GM21515 (cell line): Measurements from ENCODE around the gene TTC34.

ENCODE experiments used
- ATAC-seq: cut with Tn5 transposase; IDR thresholded peaks from one replicate; pipeline ENCODE4 v1.9.1; 2021; ENCODE audit not compliant: unreplicated experiment

TTC34 gene

DNA sequence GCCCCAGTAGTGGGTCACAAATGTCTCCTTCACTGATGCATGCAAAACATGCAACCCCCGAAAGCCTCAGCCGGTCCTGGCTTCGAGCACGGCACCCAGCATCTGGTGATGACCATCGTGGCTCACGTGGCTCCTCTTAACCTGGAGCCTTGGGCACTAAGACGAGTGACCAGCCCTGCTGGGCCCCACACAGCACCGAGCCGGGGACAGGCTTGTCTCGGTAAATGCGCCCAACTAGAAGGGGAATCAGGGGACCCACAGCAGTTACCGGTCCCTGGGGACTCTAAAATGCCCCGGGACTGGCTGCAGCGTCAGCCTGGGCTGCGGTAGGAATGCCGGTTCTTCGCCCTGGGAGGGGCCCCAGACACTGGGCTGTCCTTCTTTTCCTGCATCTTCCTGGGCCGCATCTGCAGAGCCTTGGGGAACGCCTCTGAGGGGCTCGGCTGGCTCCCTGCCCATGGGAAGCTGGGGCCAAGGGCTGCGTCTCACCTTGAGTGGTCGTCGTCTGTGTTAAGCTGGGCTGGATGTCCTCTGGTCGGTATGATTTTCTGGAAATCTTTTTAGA is 13.1 kb upstream of the TTC34 start:
- ATAC-seq = no peak

DNA sequence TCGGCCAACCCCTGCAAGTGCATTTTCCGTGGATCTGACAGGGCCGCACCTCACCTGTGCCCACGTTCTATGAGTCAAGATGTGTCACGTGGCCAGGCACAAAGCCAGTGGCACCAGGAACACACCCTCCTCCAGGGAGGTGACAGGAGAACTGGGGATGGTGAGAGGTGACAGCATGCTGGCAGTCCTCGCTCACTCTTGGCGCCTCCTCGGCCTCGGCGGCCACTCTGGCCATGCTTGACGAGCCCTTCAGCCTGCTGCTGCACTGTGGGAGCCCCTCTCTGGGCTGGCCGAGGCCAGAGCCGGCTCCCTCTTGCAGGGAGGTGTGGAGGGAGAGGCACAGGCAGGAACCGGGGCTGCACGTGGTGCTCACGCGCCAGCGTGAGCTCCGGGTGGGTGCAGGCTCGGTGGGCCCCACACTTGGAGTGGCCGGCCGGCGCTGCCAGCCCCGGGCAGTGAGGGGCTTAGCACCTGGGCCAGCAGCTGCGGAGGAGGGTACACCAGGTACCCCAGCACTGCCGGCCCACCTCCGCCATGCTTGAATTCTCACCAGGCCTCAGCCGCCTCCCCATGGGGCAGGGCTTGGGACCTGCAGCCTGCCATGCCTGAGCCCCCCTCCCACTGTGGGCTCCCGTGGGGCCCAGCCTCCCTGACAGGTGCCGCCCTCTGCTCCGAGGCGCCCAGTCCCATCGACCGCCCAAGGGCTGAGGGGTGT is 11.6 kb upstream of the TTC34 start:
- no peak for ATAC-seq

DNA sequence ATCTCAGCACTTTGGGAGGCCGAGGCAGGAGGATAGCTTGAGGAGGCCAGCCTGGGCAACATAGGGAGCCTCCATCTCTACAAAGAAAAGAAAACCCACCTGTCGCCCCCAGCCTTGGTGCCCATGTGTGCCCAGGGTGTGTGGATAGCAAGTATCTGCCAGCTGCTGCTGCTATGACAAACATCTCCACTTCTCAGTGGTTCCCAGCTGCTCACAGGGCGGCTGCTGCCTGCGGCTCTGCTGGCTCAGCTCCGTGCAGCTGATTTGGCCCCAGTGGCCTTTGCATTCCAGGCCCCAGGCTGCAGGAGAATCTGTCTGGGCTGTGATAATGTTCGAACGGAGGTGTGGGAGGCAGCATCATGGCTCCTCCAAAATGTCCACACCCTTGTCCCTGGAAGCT is 10.6 kb upstream of the TTC34 start:
- no peak for ATAC-seq

DNA sequence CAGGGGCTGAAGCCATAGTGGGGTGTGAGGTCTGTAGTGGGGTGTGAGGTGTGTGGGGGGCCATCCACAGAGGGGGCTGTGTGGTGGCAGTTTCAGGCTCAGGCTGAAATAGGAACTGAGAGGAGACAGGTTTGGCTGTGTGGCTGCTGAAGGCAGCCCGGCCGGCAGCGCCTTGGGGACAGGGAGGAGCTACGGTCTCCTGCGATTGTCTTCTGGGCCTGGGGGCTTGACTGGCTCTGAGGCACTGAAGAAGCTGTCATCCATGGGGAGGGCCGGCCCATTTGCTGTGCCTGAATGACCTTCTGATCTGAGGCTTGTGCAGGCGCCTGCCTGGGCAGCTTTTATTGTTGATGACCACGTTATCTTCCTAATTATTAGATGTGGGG is 10.0 kb upstream of the TTC34 start:
- no peak for ATAC-seq

DNA sequence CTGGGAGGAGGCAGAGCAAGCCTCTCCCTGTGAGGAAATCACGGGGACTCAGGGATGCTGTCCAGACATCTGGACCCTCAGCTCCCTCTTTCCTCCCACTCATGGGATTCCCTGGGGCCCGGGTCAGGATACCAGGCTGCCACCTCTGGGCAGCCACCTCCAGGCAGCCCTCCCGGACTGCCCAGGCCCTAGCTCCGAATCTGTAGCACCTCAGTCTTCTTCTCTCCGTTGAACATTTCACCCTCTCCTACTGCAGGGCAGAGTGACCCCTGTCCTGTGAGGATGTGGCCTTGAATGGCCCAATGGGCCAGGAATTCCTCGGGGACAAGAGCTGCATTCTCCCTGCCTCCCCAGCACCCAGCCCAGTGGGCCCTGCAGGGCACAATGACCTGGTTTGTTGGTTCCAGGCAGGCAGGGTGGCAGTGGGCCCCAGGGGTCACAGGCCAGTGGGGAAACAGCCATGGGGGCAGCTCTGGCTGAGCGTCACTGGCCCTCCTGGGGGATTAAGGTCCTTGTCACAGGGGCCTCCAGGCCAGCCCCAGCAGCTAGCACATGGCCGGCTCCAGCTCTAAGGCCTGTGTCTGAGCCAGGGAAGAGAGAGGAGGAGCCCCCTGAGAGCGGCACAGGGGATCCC is 9.5 kb upstream of the TTC34 start:
- no peak for ATAC-seq

DNA sequence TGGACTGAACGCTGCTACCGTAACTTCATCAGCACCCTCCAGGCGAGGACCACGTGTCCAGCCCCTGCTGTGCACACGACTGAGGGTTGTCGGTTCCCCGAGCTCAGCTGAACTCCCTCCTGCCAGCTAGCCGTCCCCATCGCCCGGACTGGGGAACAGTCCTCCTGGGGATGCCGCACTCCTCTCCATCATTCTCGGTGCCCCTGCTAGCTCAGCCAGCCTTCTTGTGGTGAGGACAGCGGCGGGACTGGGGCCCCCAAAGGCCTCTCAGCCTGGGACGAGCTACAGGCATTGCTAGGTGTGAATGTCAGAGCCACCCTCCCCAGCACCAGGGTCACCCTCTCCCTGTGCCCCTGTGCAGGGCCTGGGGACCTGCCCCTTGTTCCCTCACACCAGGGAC is 8.8 kb upstream of the TTC34 start:
- ATAC-seq = no peak

DNA sequence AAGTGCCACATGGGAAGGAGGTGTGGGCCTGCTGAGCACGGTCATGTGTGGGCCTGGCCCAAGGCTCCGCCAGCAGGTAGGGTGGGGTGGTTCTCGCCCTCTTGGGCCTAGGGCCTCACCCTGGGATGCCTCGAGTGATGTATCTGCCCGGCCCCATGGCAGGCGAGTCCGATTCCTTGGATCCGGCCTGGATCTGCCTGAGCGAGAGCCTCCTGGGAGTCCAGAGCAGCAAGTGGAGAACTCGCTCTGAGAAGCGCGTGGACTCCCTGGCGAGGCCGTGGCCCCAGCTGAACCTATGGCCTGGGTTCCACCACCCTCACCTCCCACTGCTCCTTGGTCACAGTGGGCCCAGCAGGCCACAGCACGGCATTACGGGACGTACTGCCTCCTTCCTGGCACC is 8.2 kb upstream of the TTC34 start:
- no peak for ATAC-seq

DNA sequence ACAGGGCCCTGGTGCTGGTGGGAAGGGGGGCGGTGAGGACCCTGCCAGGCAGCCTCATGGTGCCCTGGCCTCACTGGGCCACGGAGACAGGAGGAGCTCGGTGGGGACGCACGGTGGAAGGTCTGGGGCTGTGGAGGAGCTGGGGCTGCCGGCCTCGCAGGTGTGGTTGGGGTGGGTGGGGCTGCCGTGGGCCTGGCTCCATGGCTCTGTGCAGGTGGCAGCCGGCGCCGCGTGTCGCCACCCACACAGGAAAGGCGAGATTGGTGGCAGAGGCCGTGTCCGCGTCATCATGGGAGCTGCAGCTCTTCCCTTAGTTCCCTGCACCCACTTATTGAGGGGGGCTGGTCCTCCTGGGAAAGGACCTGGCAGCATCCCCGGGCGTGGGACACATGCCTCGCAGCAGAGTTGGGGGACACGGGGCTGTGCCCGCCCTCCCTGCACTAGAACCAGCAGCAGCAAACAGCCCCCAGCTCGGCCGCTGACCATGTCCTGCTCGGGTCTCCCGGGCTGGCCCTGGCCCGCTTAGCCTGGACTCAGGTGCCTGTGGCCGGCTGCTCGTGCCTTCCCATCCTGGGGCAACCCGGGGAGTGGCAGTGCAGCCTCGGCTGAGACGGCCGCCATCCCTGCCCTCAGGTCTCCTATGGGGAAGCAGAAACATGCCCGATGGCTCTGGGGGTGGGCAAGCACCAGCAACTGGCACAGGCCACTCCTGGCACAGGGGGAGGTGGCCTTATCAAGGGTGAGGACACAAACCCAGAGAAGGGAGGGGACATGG is 7.5 kb upstream of the TTC34 start:
- no peak for ATAC-seq

DNA sequence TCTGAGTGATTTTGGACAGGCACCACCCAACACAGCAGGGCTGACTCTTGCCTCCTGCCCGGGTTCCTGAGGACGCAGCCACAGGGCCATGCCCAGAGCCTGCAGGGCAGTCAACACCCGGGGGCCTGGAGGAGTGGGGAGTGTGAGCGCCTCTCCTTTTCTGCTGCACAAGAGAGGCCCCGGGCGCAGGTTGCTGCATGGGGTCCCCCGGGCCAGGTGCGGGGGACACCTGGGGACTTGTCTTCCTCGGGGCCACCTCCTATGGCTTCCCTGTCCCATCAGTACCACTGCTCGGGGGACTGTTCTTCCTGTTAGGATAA is 6.9 kb upstream of the TTC34 start:
- no peak for ATAC-seq

DNA sequence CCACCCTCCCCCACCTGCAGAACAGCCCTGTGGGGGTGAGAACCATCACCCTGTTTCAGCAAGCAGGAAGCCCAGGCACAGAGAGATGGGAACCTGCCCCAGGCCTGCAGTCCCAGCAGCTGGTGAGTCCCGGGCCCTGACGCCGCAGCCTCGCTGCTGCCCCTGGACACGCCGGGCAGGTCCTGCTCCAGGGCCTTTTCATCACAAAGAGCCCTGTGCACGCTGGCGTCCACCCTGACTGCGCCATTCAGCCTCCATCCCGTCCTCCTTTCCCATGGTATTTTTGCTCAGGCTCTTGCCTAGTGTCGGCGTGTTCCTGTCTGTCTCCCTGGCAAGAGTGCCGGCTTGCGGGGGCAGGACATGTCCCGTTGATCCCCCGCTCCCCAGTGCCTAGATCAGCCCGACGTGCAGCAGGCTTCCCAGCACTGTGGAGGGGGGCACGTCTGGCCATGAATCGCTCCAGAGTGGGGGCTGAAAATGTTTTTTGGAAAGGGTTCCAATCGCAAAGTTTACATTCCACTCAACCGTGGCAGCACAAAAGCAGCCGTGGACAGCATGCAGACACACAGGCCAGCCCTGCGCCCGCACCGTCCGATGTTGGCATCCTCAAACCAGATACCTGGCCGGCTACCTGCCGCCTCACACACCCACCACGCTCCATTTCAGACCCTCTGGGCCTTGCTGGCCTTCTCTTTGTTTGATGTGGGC is 6.3 kb upstream of the TTC34 start:
- no peak for ATAC-seq

DNA sequence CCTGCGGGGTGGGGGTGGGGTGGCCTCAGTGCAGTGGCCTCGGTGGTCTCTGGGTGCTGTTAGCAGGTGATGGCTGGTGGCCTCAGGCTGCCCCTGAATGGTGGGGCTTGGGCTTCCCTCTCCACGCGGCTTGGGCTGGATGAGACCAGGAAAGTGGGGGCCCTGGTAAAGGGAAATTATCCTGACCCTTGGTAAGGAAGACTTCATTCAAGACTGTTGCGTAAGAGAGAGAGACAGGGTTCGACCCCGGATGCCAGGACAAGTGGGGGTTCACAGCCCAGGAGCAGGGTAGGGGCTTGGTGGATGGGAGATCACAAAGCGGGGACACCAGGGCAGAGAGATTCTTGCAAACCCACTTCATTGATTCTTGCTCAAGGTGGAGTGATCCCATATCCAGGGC is 5.5 kb upstream of the TTC34 start:
- no peak for ATAC-seq

DNA sequence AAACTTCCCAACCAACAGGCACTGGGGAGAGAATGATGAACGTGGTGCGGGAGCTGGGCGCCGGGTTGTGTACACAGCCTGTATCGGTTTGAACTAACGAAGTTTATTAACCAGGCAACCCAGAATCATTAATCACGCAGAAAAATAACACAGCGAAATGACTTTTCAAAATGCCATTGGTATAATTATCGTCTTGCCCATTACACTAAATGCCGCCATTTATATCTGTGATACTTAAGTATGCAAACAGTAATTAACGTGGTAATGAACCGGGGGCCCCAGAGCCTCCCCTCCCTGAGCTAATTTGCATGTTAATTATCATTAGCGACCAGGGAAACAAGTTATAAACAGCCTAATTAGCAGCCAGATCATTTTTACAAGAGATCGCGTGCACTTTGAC is 5.1 kb upstream of the TTC34 start:
- ATAC-seq = no peak

DNA sequence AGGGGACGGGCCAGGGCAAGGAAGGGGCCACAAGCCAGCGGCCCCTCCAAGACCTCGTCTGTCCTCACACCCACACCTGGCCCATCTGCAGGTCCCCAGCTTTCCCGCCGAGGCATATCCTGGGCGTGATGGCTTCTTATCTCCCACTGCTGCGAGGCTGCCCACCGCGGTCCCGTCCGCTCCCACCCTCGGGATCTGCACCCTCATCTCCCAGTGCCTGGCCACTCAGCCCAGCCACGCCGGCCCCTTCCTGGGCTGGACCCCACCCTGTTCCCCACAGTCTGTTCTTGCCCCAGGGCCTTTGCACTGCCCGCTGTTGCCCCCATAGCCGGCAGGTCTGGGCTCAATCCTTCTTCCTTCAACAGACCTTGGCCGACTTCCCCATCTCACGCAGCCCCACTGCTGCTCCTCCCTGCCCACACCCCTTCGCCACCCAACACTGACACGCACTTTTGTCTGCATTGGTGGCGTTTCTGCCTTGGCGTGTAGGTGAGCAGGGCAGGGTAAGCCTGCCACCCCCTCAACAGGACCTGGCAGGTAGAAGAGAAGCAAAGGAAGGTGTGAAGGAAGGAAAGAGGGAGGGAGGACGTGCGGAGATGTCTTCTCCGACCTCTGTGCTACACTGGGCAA is 4.4 kb upstream of the TTC34 start:
- no peak for ATAC-seq

DNA sequence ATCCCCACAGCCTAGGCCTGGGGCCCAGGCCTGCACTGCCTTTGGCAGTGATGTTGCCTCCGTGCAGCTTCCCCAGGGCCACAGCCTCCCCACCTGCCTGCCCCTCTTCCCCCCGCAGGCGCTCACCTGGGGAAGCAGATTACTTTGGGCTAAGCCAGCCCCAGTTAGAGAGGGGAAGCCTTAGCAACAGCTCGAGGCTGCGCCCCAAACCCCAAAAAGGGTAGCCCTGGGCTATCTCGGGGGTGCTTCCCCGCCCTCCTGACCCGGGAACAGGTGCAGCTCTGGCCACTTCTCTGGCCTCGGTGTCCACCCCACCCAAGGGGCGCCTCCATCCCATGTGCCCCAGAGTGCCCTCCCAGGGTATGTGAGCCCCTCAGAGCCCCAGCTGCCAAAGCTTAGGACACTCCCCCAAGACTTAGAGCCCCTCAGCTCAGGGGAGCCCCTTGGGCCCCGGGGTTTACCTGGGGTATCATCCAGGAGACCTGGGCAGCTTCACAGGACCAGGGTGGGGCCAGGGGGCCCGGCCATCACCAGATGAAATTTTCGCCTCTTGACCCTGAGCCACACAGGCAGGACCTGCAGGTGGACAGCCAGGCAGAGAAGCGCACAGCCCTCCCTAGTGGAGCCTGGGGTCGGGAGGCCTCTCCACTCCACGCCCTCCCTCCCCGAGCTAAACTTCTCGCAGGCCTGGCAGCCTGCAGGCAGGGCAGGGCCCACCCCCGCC is 3.3 kb upstream of the TTC34 start:
- ATAC-seq = no peak

DNA sequence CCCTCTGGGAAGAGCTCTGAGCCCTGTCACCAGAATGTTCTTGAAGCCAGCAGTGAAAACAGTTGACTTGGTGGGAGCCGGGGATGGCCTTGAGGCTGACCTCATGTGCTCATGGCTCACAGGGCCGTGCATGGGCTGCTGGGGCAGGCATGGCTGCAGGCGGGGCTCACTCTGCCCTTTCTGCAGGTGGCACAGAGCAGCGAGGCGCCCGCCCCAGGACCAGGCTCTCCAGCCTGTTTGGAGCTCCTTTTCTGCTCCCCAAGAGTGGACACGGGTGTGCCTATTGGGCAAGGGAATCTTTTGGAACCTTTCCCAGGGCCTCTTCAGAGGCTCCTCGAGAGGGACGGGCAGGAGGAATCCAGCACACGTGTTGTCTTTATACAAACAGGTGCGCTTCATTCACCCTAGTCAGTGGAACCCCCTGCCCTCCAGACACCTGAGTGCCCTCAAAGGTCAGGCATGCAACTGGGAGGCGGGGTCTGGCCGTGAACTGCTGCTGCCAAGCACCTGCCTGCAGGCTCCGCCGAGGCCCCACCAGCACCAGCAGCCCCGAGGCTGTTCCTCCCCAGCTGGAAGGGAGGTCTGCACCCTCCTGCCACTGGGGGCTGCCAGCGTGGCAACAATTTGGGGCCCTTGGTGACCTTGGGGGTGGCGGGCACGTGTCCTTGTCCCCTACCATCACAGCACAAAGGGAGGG is 2.6 kb upstream of the TTC34 start:
- ATAC-seq = no peak

DNA sequence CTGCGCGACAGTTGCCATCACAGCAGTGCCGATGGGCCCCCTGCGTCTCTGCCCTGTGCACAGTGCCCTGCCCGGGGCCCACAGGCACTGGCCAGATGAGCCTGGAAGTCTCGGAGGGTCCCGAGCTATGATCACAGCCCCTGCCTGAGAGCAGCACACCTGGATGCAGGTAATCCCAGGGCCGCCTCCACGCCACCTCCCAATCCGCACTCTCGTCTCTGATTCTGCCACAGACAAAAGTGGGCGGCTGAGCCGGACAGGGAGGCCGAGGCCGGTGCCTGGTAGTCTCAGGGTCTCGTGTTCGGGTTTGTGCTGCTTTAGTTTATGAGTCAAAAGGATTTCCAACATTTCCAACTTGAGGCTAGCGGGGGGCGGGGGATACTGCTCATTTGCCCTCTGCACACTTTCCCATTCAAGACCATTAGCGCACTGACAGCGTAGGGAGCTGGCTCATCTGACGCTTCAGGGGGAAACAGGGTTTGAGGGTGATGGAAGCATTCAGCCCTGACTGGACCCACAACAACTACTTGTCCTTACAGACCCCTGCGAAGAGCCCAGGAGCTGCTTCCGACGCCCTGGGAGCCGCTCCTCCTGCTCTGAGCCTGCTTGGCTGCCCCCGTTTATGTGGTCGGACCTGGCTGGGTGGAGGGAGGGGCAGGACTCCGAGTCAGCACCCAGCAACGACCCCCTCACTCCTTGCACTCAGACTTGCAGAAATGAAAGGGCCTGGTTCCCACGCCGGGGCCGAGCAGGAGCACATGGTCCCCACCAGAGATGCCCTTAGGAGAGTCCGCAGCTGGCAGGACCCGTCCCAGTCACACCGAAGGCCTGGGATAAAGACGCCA is 1.8 kb upstream of the TTC34 start:
- ATAC-seq = no peak

DNA sequence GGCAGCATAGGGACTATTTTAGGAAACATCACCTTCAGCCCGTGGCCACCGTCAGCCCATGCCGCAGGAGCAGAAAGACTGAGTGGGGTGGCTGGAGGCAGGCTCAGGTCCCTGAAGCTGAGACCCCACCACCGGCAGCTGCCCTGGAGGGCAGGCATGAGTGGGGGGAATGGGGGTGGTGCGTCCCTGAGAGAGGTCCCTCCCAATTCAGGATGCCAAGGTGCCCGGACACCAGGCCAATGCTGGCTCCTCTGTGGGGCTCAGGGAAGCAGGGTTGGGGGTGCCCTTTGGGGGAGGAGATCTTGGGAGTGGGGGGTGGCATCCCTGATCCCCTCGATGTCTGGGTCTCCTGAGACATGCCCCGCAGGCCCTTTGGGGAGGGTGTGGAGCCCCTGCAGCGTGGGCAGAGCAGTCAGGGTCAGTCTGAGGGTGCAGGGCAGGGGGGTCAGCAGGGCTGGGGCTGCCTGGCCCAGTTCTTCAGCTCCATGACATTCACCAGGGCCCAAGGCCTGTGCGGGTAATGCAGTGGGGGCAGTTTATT is 998 bp upstream of the TTC34 start:
- ATAC-seq = no peak

DNA sequence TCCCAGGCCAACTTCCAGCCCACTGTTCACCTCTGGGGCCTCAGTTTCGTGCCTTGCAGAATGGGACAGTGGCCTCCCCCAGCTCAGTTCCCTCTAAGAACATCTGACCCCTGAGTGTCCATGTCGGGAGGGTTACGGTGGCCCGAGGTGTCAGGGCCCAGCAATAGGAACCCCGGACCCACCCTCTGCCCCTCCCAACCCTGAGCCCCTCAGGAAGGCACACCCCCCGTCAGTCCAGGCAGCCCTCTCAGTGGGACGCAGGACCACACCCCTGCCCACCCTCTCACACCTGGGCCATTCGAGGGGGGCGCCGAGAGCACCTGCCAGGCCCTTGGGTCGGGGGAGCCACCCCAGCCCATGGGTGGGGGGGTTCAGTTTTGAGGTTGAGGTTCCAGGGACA is 447 bp downstream of the TTC34 start:
- no peak for ATAC-seq

DNA sequence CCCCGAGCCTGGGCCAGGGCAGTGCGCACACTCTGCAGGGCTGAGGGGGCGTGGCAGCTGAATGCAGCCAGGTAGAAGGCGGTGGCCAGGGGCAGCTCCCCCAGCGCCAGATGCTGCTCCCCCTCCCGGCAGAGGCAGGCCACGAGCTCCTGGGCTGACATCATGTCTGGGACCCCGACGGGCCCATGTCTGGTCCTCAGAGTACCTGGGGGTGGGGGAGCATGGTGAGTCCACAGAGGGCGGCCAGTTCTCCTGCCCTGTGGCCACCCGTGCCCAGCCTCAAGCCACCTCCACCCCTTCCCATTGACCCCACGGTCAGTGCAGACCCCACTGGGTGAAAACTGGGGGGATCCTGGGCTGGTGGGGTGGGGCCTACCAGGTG is 838 bp downstream of the TTC34 start:
- no peak for ATAC-seq
